Endothelial cell of umbilical vein (primary cell): ENCODE results near the gene GPR173. TPM values are rescaled to one million over a fixed set of nuclear protein-coding genes. Genes with fewer than 3 reads are reported as not detected.

Experiments used
- BruUV-seq: library from RNA; stranded (reverse); fragments of 400-500 nt; replicated peaks from 2 replicates; lab custom pipeline; 2021; lab: Mats Ljungman, UMichigan
- CTCF ChIA-PET: fragments of 300-600, 350-600 bp; sonication (Branson Sonifier 250); formaldehyde crosslinking; loops from one replicate; lab custom pipeline; 2021; ENCODE audit warnings: antibody characterized with exemption, inconsistent platforms; lab: Charles Lee
- POLR2A ChIA-PET: fragments of 300-600, 350-600 bp; sonication (Branson Sonifier 250); formaldehyde crosslinking; loops from one replicate; lab custom pipeline; 2021; ENCODE audit warnings: antibody characterized with exemption, inconsistent platforms; lab: Charles Lee
- DNase-seq: peaks from one replicate; pipeline ENCODE4 v3.0.0-alpha.2; 2011; ENCODE audit warnings: low read depth, low spot score
- FAIRE-seq: peaks from 2 replicates; lab custom pipeline; 2011; peaks lifted over from hg19 to GRCh38; lab: Jason Lieb, UNC
- H2AFZ ChIP-seq: 2 replicates; pipeline ENCODE4 v1.6.0; 2012; ENCODE audit warnings: low read depth, low read length, control low read depth, inconsistent platforms
- H3K27ac ChIP-seq: 2 replicates; pipeline ENCODE4 v1.5.1; 2011; ENCODE audit warnings: low read depth, mild to moderate bottlenecking, control low read depth, low read length, moderate library complexity; ENCODE audit not compliant: insufficient read depth
- H3K27me3 ChIP-seq, 2 experiments: 2 replicates each; pipeline versions ENCODE4 v1.6.0 to v1.6.1; 2011; ENCODE audit warnings: low read length in 2 of 2, mixed read lengths in 1 of 2; ENCODE audit not compliant: control insufficient read depth in 2 of 2, insufficient read depth in 2 of 2
- H3K36me3 ChIP-seq, 2 experiments: 2 replicates in 1 of 2; 3 replicates in 1 of 2; pipeline ENCODE4 v1.5.1; 2011; ENCODE audit warnings: low read length in 2 of 2, mild to moderate bottlenecking in 1 of 2, moderate library complexity in 1 of 2; ENCODE audit not compliant: control insufficient read depth in 2 of 2, insufficient read depth in 2 of 2; ENCODE audit errors: extremely low read depth in 1 of 2
- H3K4me1 ChIP-seq: 3 replicates; pipeline ENCODE4 v1.5.1; 2011; ENCODE audit warnings: mild to moderate bottlenecking, low read length; ENCODE audit not compliant: control insufficient read depth, insufficient read depth; ENCODE audit errors: extremely low read depth
- H3K4me2 ChIP-seq: 2 replicates; pipeline ENCODE4 v1.6.1; 2011; ENCODE audit warnings: low read length, control low read depth, mixed read lengths; ENCODE audit not compliant: insufficient read depth
- H3K4me3 ChIP-seq, 3 experiments: fragments of 200-600 bp in 1 of 3; sonication (generic), shearing (Covaris generic) in 1 of 3; replicated peaks in 1 of 3; 2 replicates each; pipeline ENCODE4 v1.5.1; 2011 to 2016; ENCODE audit warnings: control low read depth in 3 of 3, low read length in 3 of 3, mild to moderate bottlenecking in 2 of 3, inconsistent platforms in 1 of 3, low read depth in 1 of 3, moderate library complexity in 1 of 3; ENCODE audit not compliant: insufficient read depth in 1 of 3
- H3K79me2 ChIP-seq: 2 replicates; pipeline ENCODE4 v1.6.0; 2012; ENCODE audit warnings: low read length, inconsistent platforms; ENCODE audit not compliant: control insufficient read depth, insufficient read depth
- H3K9ac ChIP-seq: replicated peaks from 2 replicates; pipeline ENCODE3; 2011; ENCODE audit warnings: low read length, control low read depth; ENCODE audit not compliant: insufficient read depth; ENCODE audit errors: extremely low read depth
- H3K9me1 ChIP-seq: replicated peaks from 3 replicates; pipeline ENCODE4 v1.6.0; 2011; ENCODE audit warnings: mild to moderate bottlenecking, low read length; ENCODE audit not compliant: control insufficient read depth, insufficient read depth; ENCODE audit errors: extremely low read depth
- H3K9me3 ChIP-seq: replicated peaks from 2 replicates; pipeline ENCODE4 v1.5.1; 2012; ENCODE audit warnings: low read length, inconsistent platforms; ENCODE audit not compliant: control insufficient read depth, insufficient read depth
- H4K20me1 ChIP-seq: replicated peaks from 2 replicates; pipeline ENCODE3; 2011; ENCODE audit warnings: mild to moderate bottlenecking, low read length; ENCODE audit not compliant: control insufficient read depth, insufficient read depth; ENCODE audit errors: extremely low read depth
- EZH2 ChIP-seq: IDR thresholded peaks from 2 replicates; pipeline ENCODE4 v1.6.1; 2012; ENCODE audit warnings: borderline replicate concordance, low read depth, mild to moderate bottlenecking, moderate library complexity, low read length, inconsistent platforms; ENCODE audit not compliant: severe bottlenecking
- FOS ChIP-seq: IDR thresholded peaks from 2 replicates; pipeline ENCODE4 v1.6.1; 2011; ENCODE audit warnings: mild to moderate bottlenecking, low read length, moderate library complexity, borderline replicate concordance; ENCODE audit not compliant: insufficient read depth
- GATA2 ChIP-seq: IDR thresholded peaks from 2 replicates; pipeline ENCODE4 v1.7.0; 2011; ENCODE audit warnings: low read depth, mild to moderate bottlenecking, moderate library complexity, mixed read lengths, low read length; ENCODE audit not compliant: insufficient read length, insufficient read depth
- JUN ChIP-seq: IDR thresholded peaks from 2 replicates; pipeline ENCODE4 v1.6.1; 2011; ENCODE audit warnings: borderline replicate concordance, low read depth; ENCODE audit not compliant: insufficient read length, insufficient read depth
- MYC ChIP-seq: IDR thresholded peaks from one replicate; pipeline ENCODE4 v1.6.1; 2011; ENCODE audit warnings: mild to moderate bottlenecking, low read depth, low read length
- POLR2A ChIP-seq: IDR thresholded peaks from 2 replicates; pipeline ENCODE4 v1.6.1; 2012; ENCODE audit warnings: low read depth, mild to moderate bottlenecking, control low read depth, low read length
- POLR2AphosphoS5 ChIP-seq: IDR thresholded peaks from 2 replicates; pipeline ENCODE4 v1.6.1; 2012; ENCODE audit warnings: low read depth, mild to moderate bottlenecking, control low read depth, low read length, moderate library complexity; ENCODE audit not compliant: insufficient read depth
- dilution Hi-C: fragments of 300-500 bp; cut with MboI; formaldehyde crosslinking; loops from one replicate; pipeline ENCODE4 v1.15.0; 2019; ENCODE audit warnings: low sequenced_read_pairs; ENCODE audit not compliant: extremely low pct_ligation_motif_present
- intact Hi-C: fragments of 100-400 bp; cut with micrococcal nuclease; formaldehyde crosslinking; loops from one replicate; pipeline ENCODE4 v1.10.0; 2022
- polyA plus RNA-seq, 4 experiments: library from polyadenylated mRNA; depleted of rRNA in 3 of 4; stranded (reverse) in 3 of 4; unstranded in 1 of 4; fragments of >200 nt; gene quantifications; 2 replicates each; pipeline versions ENCODE4 v1.2.1 to v1.2.3, GENCODE V29; 2011 to 2012; ENCODE audit warnings: missing spikeins in 1 of 4
- total RNA-seq: library from RNA; stranded (reverse); gene quantifications from 2 replicates; pipeline ENCODE4 v1.2.3, GENCODE V29; 2021
- TF ChIP-seq, protein P1 (sequence below): IDR thresholded peaks from 2 replicates; pipeline ENCODE4 v1.6.1; 2011; ENCODE audit not compliant: insufficient read depth, insufficient read length
- TF ChIP-seq, protein P2 (sequence below), 2 donors: IDR thresholded peaks; 1 replicate in 1 of 2; 2 replicates in 1 of 2; pipeline ENCODE4 v1.5.1; 2011; ENCODE audit warnings: low read length in 2 of 2, mild to moderate bottlenecking in 2 of 2, moderate library complexity in 2 of 2, control low read depth in 1 of 2, inconsistent platforms in 1 of 2, low read depth in 1 of 2; ENCODE audit not compliant: insufficient read depth in 1 of 2; ENCODE audit errors: extremely low read depth in 1 of 2

The GPR173 gene
- total and polyA plus RNA-seq, 2 donors (not counting 3 experiments of a cell fraction or from before 2014, with no cell fraction given), result 9.2 to 11.3 TPM

DNA sequence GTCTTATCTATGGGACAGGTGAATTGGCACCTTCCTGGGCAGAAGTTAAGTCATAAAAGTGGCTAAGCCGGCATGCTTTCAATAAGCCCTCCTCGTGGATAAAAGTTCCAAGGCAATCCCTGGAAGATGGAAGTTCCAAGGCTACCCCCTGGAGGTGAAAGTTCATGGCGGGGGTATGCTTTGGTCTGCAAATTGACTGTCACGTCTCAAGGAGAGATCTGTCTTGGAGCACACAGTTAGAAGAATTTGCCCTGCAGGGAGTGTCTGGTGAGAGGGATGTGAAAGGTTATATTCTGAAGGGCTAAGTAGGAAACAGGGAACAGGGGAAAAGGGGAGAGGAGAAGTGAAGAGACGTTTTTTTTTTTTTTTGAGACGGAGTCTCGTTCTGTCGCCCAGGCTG, 26.2 kb upstream of the GPR173 start:
- Histone ChIP-seq H3K27me3 (peaks cover 1 to 5% of the 10 kb centered on the region in 2 experiments), H3K27ac (no peak overlapping the region), H3K4me3 (no peak overlapping the region), H3K9ac (no peak overlapping the region), H3K36me3 (no peaks in the 10 kb centered on the region), H4K20me1 (no peaks in the 10 kb centered on the region), H2AFZ (no peak overlapping the region), H3K9me1 (no peaks in the 10 kb centered on the region), H3K4me1 (no peaks in the 10 kb centered on the region), H3K4me2 (no peak overlapping the region), H3K79me2 (no peaks in the 10 kb centered on the region), H3K9me3 (no peaks in the 10 kb centered on the region)
- dilution Hi-C loops (no loop called here), intact Hi-C loops (no loop called here)
- POLR2A ChIA-PET, result no interaction called here
- TF ChIP-seq POLR2A, result no peak
- TF ChIP-seq POLR2AphosphoS5, result no peak
- TF ChIP-seq, protein P1, sequence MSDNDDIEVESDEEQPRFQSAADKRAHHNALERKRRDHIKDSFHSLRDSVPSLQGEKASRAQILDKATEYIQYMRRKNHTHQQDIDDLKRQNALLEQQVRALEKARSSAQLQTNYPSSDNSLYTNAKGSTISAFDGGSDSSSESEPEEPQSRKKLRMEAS, result no peak
- no peak for TF ChIP-seq JUN
- TF ChIP-seq FOS, result no peak
- TF ChIP-seq EZH2, result no peak
- TF ChIP-seq GATA2, result no peak
- no peak for TF ChIP-seq MYC
- TF ChIP-seq, protein P2, sequence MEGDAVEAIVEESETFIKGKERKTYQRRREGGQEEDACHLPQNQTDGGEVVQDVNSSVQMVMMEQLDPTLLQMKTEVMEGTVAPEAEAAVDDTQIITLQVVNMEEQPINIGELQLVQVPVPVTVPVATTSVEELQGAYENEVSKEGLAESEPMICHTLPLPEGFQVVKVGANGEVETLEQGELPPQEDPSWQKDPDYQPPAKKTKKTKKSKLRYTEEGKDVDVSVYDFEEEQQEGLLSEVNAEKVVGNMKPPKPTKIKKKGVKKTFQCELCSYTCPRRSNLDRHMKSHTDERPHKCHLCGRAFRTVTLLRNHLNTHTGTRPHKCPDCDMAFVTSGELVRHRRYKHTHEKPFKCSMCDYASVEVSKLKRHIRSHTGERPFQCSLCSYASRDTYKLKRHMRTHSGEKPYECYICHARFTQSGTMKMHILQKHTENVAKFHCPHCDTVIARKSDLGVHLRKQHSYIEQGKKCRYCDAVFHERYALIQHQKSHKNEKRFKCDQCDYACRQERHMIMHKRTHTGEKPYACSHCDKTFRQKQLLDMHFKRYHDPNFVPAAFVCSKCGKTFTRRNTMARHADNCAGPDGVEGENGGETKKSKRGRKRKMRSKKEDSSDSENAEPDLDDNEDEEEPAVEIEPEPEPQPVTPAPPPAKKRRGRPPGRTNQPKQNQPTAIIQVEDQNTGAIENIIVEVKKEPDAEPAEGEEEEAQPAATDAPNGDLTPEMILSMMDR (IDR thresholded peaks at IDR 0.05; ENCODE audit: extremely low read depth in 1 of 2, insufficient read depth in 1 of 2, low read depth in 1 of 2, low read length in 2 of 2), result no peak
- CTCF ChIA-PET, result no interaction called here
- FAIRE-seq (no peak), DNase-seq (no peak)
- BruUV-seq, result no TSS peak
